Muscle layer of duodenum (tissue), 2 donors: Measurements from ENCODE around the gene REEP1.

Source experiments
- H3K27ac ChIP-seq: one replicate; pipeline ENCODE4 v1.7.0; 2013; ENCODE audit warnings: mild to moderate bottlenecking, low read length
- H3K27me3 ChIP-seq: one replicate; pipeline ENCODE4 v1.7.0; 2013; ENCODE audit warnings: low read depth, mild to moderate bottlenecking, control low read depth, low read length
- H3K36me3 ChIP-seq, 2 donors: one replicate each; pipeline ENCODE4 v1.7.0; 2013; ENCODE audit warnings: low read length in 2 of 2, control low read depth in 1 of 2, mild to moderate bottlenecking in 1 of 2; ENCODE audit not compliant: insufficient read depth in 2 of 2, control insufficient read depth in 1 of 2
- H3K4me1 ChIP-seq, 2 donors: one replicate each; pipeline ENCODE4 v1.7.0; 2013; ENCODE audit warnings: low read length in 2 of 2, mild to moderate bottlenecking in 2 of 2, control low read depth in 1 of 2, moderate library complexity in 1 of 2; ENCODE audit not compliant: insufficient read depth in 2 of 2, control insufficient read depth in 1 of 2
- H3K4me3 ChIP-seq, 2 donors: one replicate each; pipeline ENCODE4 v1.7.0; 2013; ENCODE audit warnings: low read length in 2 of 2, low read depth in 1 of 2, mild to moderate bottlenecking in 1 of 2
- H3K9me3 ChIP-seq, 2 donors: one replicate each; pipeline ENCODE4 v1.7.0; 2013; ENCODE audit warnings: low read length in 2 of 2, control low read depth in 1 of 2, mild to moderate bottlenecking in 1 of 2; ENCODE audit not compliant: control insufficient read depth in 1 of 2
- donor health status: healthy.

The REEP1 gene

GRCh38 chr2:86344404-86344803 lies 7.0 kb upstream of the REEP1 start:
- Histone ChIP-seq H3K9me3 (no peaks in the 10 kb centered on the region), H3K4me3 (no peak overlapping the region), H3K36me3 (no peaks in the 10 kb centered on the region), H3K27me3 (no peaks in the 10 kb centered on the region), H3K27ac (no peak overlapping the region), H3K4me1 (no peaks in the 10 kb centered on the region)

- no peak overlapping the region for H3K4me3 ChIP-seq
- H3K27me3 ChIP-seq: peaks cover 5% of the 10 kb centered on the region
These were observed 5.1 kb upstream of the REEP1 start for GRCh38 chr2:86342488-86342887.

GRCh38 chr2:86341470-86341869 lies 4.0 kb upstream of the REEP1 start:
- Histone ChIP-seq H3K27me3 (peaks cover 10% of the 10 kb centered on the region), H3K27ac (no peak overlapping the region), H3K4me1 (peaks cover under 1 to 8% of the 10 kb centered on the region in 2 donors), H3K4me3 (no peak overlapping the region), H3K36me3 (no peaks in the 10 kb centered on the region), H3K9me3 (no peaks in the 10 kb centered on the region)

More at GRCh38 chr2:86342488-86342887, 5.1 kb upstream of the REEP1 start:
- Histone ChIP-seq H3K9me3 (no peaks in the 10 kb centered on the region), H3K36me3 (no peaks in the 10 kb centered on the region), H3K27ac (no peak overlapping the region), H3K4me1 (peaks cover 0 to 4% of the 10 kb centered on the region in 2 donors)

GRCh38 chr2:86338778-86339295 lies 1.4 kb upstream of the REEP1 start:
- Histone ChIP-seq H3K27ac (no peak overlapping the region), H3K4me1 (peaks cover 8% of the 10 kb centered on the region in 2 donors), H3K27me3 (peaks cover 17% of the 10 kb centered on the region), H3K4me3 (no peak overlapping the region), H3K9me3 (no peaks in the 10 kb centered on the region), H3K36me3 (no peaks in the 10 kb centered on the region)

- peaks cover 17% of the 10 kb centered on the region for H3K27me3 ChIP-seq
- H3K27ac ChIP-seq: no peak overlapping the region
- H3K9me3 ChIP-seq: no peaks in the 10 kb centered on the region
- peak overlapping the region; percentile 56 to 74 for H3K4me3 ChIP-seq
- H3K36me3 ChIP-seq: no peaks in the 10 kb centered on the region
- H3K4me1 ChIP-seq: peaks cover 8% of the 10 kb centered on the region in 2 donors
These were observed 667 bp downstream of the REEP1 start for GRCh38 chr2:86336675-86337243.

DNA sequence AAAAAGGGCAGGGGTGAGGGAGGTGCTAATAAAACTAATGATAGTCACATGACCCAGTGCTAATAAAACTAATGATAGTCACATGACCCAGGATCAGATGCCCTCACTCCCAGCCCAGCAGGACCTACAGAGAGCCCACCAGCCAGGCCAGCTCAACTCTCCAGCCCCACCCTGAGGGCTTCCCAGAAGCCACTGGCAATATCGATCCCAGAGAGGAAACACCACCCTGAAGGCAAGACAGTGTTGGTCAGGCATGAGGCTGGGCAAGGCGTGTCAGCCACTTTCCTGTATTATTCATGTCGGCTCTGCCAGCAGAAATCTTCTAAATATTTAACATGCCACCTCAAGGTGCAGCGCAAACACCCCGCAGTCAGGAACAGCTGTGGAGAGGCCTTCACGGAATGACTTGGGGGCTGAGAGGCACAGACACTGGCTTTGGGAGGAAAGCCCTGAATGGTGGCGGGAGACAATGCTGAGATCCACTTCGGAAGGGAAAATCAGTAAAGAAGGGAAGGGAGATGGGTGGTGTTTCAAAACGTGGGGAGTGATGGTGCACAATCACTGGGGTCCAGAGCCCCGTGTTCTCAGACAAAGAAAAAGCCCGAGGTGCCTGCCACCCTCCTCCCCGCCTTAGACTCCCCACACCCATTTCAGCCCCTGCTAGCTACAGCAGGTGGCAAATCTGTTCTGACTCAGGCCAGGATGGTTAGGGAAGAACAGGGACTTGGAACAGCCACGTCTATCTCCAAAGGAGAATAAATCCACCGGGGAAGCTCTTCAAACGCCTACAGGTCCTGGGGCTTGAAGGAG lies 1.4 kb downstream of the REEP1 start:
- Histone ChIP-seq H3K36me3 (no peaks in the 10 kb centered on the region), H3K27ac (no peak overlapping the region), H3K4me3 (peak overlapping the region; percentile 56 to 74), H3K27me3 (peaks cover 17% of the 10 kb centered on the region), H3K4me1 (peaks cover 8% of the 10 kb centered on the region in 2 donors), H3K9me3 (no peaks in the 10 kb centered on the region)

DNA sequence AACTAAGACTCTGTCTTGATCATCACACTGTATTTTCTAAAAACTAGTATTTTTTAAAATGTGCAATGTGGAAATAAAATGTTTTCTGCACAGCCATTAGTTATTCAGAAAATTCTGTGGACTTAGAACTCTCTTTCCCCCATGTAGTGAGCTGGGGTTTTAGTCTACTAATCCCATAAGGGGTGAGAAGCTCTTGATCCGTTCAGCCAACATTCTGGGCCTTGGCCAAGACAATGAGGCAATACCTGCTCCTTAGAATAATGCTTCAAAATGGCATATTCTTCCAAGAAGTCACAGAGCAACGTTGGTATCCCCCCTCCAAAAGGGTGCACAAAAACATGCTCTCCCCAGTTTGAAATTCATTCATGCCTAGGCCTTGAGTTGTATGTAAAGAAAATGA lies 4.0 kb downstream of the REEP1 start:
- Histone ChIP-seq H3K27me3 (peaks cover 17% of the 10 kb centered on the region), H3K27ac (no peak overlapping the region), H3K4me1 (peaks cover 8% of the 10 kb centered on the region in 2 donors), H3K36me3 (no peaks in the 10 kb centered on the region), H3K4me3 (no peak overlapping the region), H3K9me3 (no peaks in the 10 kb centered on the region)

- Histone ChIP-seq H3K4me3 (no peak overlapping the region), H3K27ac (no peak overlapping the region), H3K9me3 (no peaks in the 10 kb centered on the region), H3K36me3 (no peaks in the 10 kb centered on the region), H3K27me3 (peaks cover 12% of the 10 kb centered on the region), H3K4me1 (peaks cover 4 to 8% of the 10 kb centered on the region in 2 donors)
These were observed 4.8 kb downstream of the REEP1 start for GRCh38 chr2:86332654-86333053.

DNA sequence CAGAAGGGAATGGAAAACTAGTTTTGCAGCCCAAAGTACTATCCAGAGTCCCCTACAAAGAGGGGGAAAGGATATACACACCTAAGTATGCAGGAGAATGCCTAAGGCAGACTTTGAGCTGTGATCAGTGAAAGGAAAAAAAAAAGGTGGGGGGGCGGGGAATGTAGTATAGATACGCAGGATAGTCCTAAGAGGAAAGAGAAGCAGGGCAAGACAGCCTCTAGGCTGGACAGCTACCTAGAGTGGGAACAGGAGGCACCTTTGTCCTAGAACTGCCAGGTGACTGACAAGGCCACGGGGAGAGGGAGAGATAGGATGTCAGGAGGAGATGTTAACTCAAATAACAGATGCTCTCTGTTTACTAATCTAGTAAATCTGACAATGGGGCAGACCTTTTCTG lies 6.0 kb downstream of the REEP1 start:
- Histone ChIP-seq H3K36me3 (no peaks in the 10 kb centered on the region), H3K4me1 (peaks cover 0 to 6% of the 10 kb centered on the region in 2 donors), H3K27me3 (peaks cover 7% of the 10 kb centered on the region), H3K27ac (no peak overlapping the region), H3K4me3 (no peak overlapping the region), H3K9me3 (no peaks in the 10 kb centered on the region)

DNA sequence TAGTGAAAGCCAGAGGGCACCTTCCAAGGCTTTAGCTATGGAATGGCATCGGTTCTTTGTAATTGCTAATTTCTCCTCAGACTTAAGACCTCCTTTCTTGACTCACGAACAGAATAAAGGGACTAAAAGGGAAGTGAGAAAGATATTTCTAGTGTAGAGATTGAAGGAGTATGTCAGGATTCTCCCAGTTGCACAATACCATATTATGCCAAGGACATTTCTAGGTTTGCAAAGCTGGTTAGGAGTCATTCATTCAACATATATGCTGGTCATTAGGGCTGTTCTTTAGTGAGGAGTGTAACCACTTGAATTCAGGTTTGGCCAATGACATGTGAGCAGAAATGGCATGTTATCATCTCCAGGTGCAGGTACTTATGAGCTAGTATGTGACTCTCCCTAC lies 7.4 kb downstream of the REEP1 start:
- no peak overlapping the region for H3K27ac ChIP-seq
- H3K27me3 ChIP-seq: no peaks in the 10 kb centered on the region
- no peaks in the 10 kb centered on the region for H3K4me1 ChIP-seq
- H3K4me3 ChIP-seq: no peak overlapping the region
- H3K36me3 ChIP-seq: no peaks in the 10 kb centered on the region
- no peaks in the 10 kb centered on the region for H3K9me3 ChIP-seq

GRCh38 chr2:86323273-86324021 lies 14.0 kb downstream of the REEP1 start:
- Histone ChIP-seq H3K9me3 (no peaks in the 10 kb centered on the region), H3K4me3 (no peak overlapping the region), H3K4me1 (no peaks in the 10 kb centered on the region), H3K27ac (no peak overlapping the region), H3K27me3 (no peaks in the 10 kb centered on the region), H3K36me3 (no peaks in the 10 kb centered on the region)
